H1 (cell line): ENCODE results near the gene PAQR9. TPM values are rescaled to one million over a fixed set of nuclear protein-coding genes. Genes with fewer than 3 reads are reported as not detected.

Experiments used
- CTCF ChIA-PET: fragments of 300-600 bp; sonication (Branson Sonifier 250); formaldehyde crosslinking; loops from one replicate; lab custom pipeline; 2021; ENCODE audit not compliant: partially characterized antibody; lab: Charles Lee
- POLR2A ChIA-PET: fragments of 300-600 bp; sonication (Branson Sonifier 250); formaldehyde crosslinking; loops from one replicate; lab custom pipeline; 2021; ENCODE audit warnings: inconsistent platforms; ENCODE audit not compliant: partially characterized antibody; lab: Charles Lee
- DNase-seq, 2 experiments: peaks; one replicate each; pipeline versions ENCODE4 v3.0.0 to v3.0.0-alpha.2; 2010 to 2022; ENCODE audit warnings: low spot score in 2 of 2, low read depth in 1 of 2, mixed read lengths in 1 of 2
- FAIRE-seq: peaks from 2 replicates; lab custom pipeline; 2011; peaks lifted over from hg19 to GRCh38; lab: Jason Lieb, UNC
- H2AFZ ChIP-seq: 2 replicates; pipeline ENCODE4 v1.8.1; 2012; ENCODE audit warnings: low read length, inconsistent platforms
- H2AK5ac ChIP-seq: 2 replicates; pipeline ENCODE4 v1.6.1; 2013; ENCODE audit warnings: low read depth, low read length
- H2BK120ac ChIP-seq: replicated peaks from 2 replicates; pipeline ENCODE3; 2013; ENCODE audit warnings: low read depth, low read length, inconsistent platforms
- H2BK12ac ChIP-seq: 2 replicates; pipeline ENCODE4 v1.6.1; 2013; ENCODE audit warnings: low read depth, low read length
- H2BK15ac ChIP-seq: 2 replicates; pipeline ENCODE4 v1.6.1; 2013; ENCODE audit warnings: low read length
- H2BK20ac ChIP-seq: 2 replicates; pipeline ENCODE4 v1.6.1; 2013; ENCODE audit warnings: low read length
- H2BK5ac ChIP-seq: 2 replicates; pipeline ENCODE4 v1.6.1; 2013; ENCODE audit warnings: low read depth, low read length
- H3K14ac ChIP-seq: 2 replicates; pipeline ENCODE4 v1.6.1; 2013; ENCODE audit warnings: inconsistent platforms; ENCODE audit not compliant: insufficient read length
- H3K18ac ChIP-seq: 2 replicates; pipeline ENCODE4 v1.6.1; 2013; ENCODE audit warnings: low read length; ENCODE audit errors: extremely low read depth
- H3K23ac ChIP-seq: 2 replicates; pipeline ENCODE4 v1.6.1; 2013; ENCODE audit warnings: inconsistent platforms; ENCODE audit not compliant: insufficient read length
- H3K23me2 ChIP-seq: 2 replicates; pipeline ENCODE4 v1.6.1; 2013; ENCODE audit warnings: low read depth, low read length
- H3K27ac ChIP-seq: 2 replicates; pipeline ENCODE4 v1.6.1; 2011; ENCODE audit warnings: low read depth, low read length, inconsistent platforms
- H3K27me3 ChIP-seq, 4 experiments: replicated peaks in 1 of 4; 1 replicate in 1 of 4; 2 replicates in 3 of 4; pipeline versions ENCODE4 v1.6.1 to v1.8.1; 2011 to 2013; ENCODE audit warnings: low read length in 3 of 4, mild to moderate bottlenecking in 3 of 4, inconsistent platforms in 2 of 4, mixed read lengths in 2 of 4, moderate library complexity in 1 of 4; ENCODE audit not compliant: control insufficient read depth in 3 of 4, insufficient read depth in 3 of 4; ENCODE audit errors: extremely low read depth in 1 of 4
- H3K36me3 ChIP-seq, 4 experiments: 2 replicates each; pipeline versions ENCODE4 v1.6.1 to v1.8.1; 2011 to 2013; ENCODE audit warnings: mild to moderate bottlenecking in 4 of 4, low read length in 3 of 4, moderate library complexity in 2 of 4, control low read depth in 1 of 4, inconsistent platforms in 1 of 4; ENCODE audit not compliant: insufficient read depth in 4 of 4, control insufficient read depth in 2 of 4
- H3K4ac ChIP-seq: replicated peaks from 2 replicates; pipeline ENCODE3; 2013; ENCODE audit warnings: low read length, low read depth, mixed read lengths, inconsistent platforms; ENCODE audit not compliant: insufficient read length
- H3K4me1 ChIP-seq, 4 experiments: replicated peaks in 1 of 4; 1 replicate in 1 of 4; 2 replicates in 3 of 4; pipeline versions ENCODE4 v1.6.1 to v1.8.1; 2011 to 2013; ENCODE audit warnings: low read length in 3 of 4, inconsistent platforms in 2 of 4, mixed read lengths in 1 of 4; ENCODE audit not compliant: insufficient read depth in 4 of 4, control insufficient read depth in 3 of 4
- H3K4me2 ChIP-seq, 2 experiments: 2 replicates each; pipeline versions ENCODE4 v1.6.1 to v1.8.1; 2011 to 2013; ENCODE audit warnings: low read depth in 2 of 2, low read length in 2 of 2, control low read depth in 1 of 2, inconsistent platforms in 1 of 2, mild to moderate bottlenecking in 1 of 2; ENCODE audit not compliant: insufficient read depth in 1 of 2
- H3K4me3 ChIP-seq, 4 experiments: fragments of 200-600, 300-600 bp in 1 of 4; sonication (generic), shearing (Covaris generic), sonication (Bioruptor Twin) in 1 of 4; 2 replicates each; pipeline versions ENCODE4 v1.5.1 to v1.8.1; 2011 to 2016; ENCODE audit warnings: low read length in 4 of 4, low read depth in 3 of 4, control low read depth in 2 of 4, inconsistent platforms in 2 of 4, mild to moderate bottlenecking in 2 of 4, mixed read lengths in 1 of 4, moderate library complexity in 1 of 4; ENCODE audit not compliant: insufficient read depth in 2 of 4; ENCODE audit errors: extremely low read depth in 1 of 4
- H3K56ac ChIP-seq: replicated peaks from 2 replicates; pipeline ENCODE3; 2013; ENCODE audit warnings: low read depth, mild to moderate bottlenecking, mixed read lengths, low read length, inconsistent platforms; ENCODE audit not compliant: insufficient read length
- H3K79me1 ChIP-seq: 2 replicates; pipeline ENCODE4 v1.6.1; 2013; ENCODE audit warnings: low read depth, low read length, control low read depth
- H3K79me2 ChIP-seq, 2 experiments: 2 replicates each; pipeline versions ENCODE4 v1.6.1 to v1.8.1; 2012 to 2013; ENCODE audit warnings: low read length in 2 of 2, mild to moderate bottlenecking in 2 of 2, inconsistent platforms in 1 of 2; ENCODE audit not compliant: insufficient read depth in 2 of 2, control insufficient read depth in 1 of 2
- H3K9ac ChIP-seq, 4 experiments: replicated peaks in 1 of 4; 1 replicate in 1 of 4; 2 replicates in 3 of 4; pipeline versions ENCODE4 v1.6.1 to v1.8.1; 2011 to 2013; ENCODE audit warnings: low read depth in 3 of 4, low read length in 3 of 4, control low read depth in 2 of 4, mild to moderate bottlenecking in 2 of 4, moderate library complexity in 2 of 4, inconsistent platforms in 1 of 4; ENCODE audit errors: extremely low read depth in 1 of 4
- H3K9me3 ChIP-seq, 2 experiments: 2 replicates each; pipeline versions ENCODE4 v1.6.1 to v1.8.1; 2012 to 2013; ENCODE audit warnings: mild to moderate bottlenecking in 2 of 2, moderate library complexity in 2 of 2, control low read depth in 1 of 2, inconsistent platforms in 1 of 2, low read depth in 1 of 2, low read length in 1 of 2, mixed read lengths in 1 of 2; ENCODE audit not compliant: insufficient read depth in 2 of 2
- H4K20me1 ChIP-seq, 2 experiments: replicated peaks in 1 of 2; 2 replicates each; pipeline versions ENCODE3 to v1.8.1; 2011 to 2013; ENCODE audit warnings: inconsistent platforms in 2 of 2, low read length in 2 of 2, mild to moderate bottlenecking in 1 of 2; ENCODE audit not compliant: insufficient read depth in 2 of 2, control insufficient read depth in 1 of 2
- H4K5ac ChIP-seq: 2 replicates; pipeline ENCODE4 v1.6.1; 2013; ENCODE audit warnings: low read length, low read depth, mixed read lengths, inconsistent platforms; ENCODE audit not compliant: insufficient read length
- H4K8ac ChIP-seq: 2 replicates; pipeline ENCODE4 v1.8.0; 2013; ENCODE audit warnings: mild to moderate bottlenecking, moderate library complexity, low read length, inconsistent platforms; ENCODE audit not compliant: insufficient read depth; ENCODE audit errors: extremely low read depth
- H4K91ac ChIP-seq: replicated peaks from 2 replicates; pipeline ENCODE3; 2013; ENCODE audit warnings: low read length, mixed read lengths, inconsistent platforms; ENCODE audit not compliant: insufficient read length
- ATF3 ChIP-seq: IDR thresholded peaks from 2 replicates; pipeline ENCODE4 v1.6.1; 2011; ENCODE audit warnings: low read depth, mild to moderate bottlenecking, low read length; ENCODE audit not compliant: insufficient read depth
- EGR1 ChIP-seq: IDR thresholded peaks from 2 replicates; pipeline ENCODE4 v1.6.1; 2011; ENCODE audit warnings: low read depth, low read length, borderline replicate concordance
- GTF2F1 ChIP-seq: IDR thresholded peaks from 2 replicates; pipeline ENCODE4 v1.6.1; 2012; ENCODE audit warnings: low read depth, low read length, improper control_type of control experiment, borderline replicate concordance
- POLR2A ChIP-seq, 2 experiments: IDR thresholded peaks; 1 replicate in 1 of 2; 2 replicates in 1 of 2; pipeline ENCODE4 v1.6.1; 2011; ENCODE audit warnings: low read depth in 2 of 2, low read length in 2 of 2, mild to moderate bottlenecking in 2 of 2; ENCODE audit errors: control extremely low read depth in 1 of 2
- WGBS, 2 experiments: shearing (Covaris generic) in 1 of 2; methylation state at CpG; one replicate each; pipeline versions ENCODE4 v1.1.6 to v1.1.7; 2013 to 2015; ENCODE audit warnings: low lambda C conversion rate in 2 of 2, mixed read lengths in 2 of 2, inconsistent platforms in 1 of 2, low coverage in 1 of 2, missing lambda C conversion rate in 1 of 2; ENCODE audit not compliant: insufficient replicate concordance in 2 of 2, insufficient coverage in 1 of 2, insufficient read length in 1 of 2; ENCODE audit errors: extremely low coverage in 1 of 2, missing lambda C conversion rate in 1 of 2; 5-methylcytosine and 5-hydroxymethylcytosine counted together
- polyA plus RNA-seq, 7 experiments: library from polyadenylated mRNA; depleted of rRNA in 3 of 7; stranded (reverse) in 5 of 7; unstranded in 2 of 7; fragments of >200 nt in 5 of 7; fragments of 200-250 nt in 2 of 7; gene quantifications; 1 replicate in 5 of 7; 2 replicates in 1 of 7; 4 replicates in 1 of 7; pipeline versions ENCODE4 v1.2.1 to v1.2.3, GENCODE V29; 2011 to 2013; ENCODE audit warnings: missing spikeins in 2 of 7, mixed read lengths in 2 of 7
- total RNA-seq: library from RNA; stranded (reverse); fragmentation: NEBNext Ultra II Directional; extraction: Animal tissue kit (Norgen Biotek cat#: 25700); gene quantifications from 2 replicates; pipeline ENCODE4 v1.2.1, GENCODE V29; 2021

Gene PAQR9
- total and polyA plus RNA-seq, 2 of the 8 experiments (the other 6 are each of a cell fraction or from before 2014, with no cell fraction given): 2.6 to 5.2 TPM

DNA sequence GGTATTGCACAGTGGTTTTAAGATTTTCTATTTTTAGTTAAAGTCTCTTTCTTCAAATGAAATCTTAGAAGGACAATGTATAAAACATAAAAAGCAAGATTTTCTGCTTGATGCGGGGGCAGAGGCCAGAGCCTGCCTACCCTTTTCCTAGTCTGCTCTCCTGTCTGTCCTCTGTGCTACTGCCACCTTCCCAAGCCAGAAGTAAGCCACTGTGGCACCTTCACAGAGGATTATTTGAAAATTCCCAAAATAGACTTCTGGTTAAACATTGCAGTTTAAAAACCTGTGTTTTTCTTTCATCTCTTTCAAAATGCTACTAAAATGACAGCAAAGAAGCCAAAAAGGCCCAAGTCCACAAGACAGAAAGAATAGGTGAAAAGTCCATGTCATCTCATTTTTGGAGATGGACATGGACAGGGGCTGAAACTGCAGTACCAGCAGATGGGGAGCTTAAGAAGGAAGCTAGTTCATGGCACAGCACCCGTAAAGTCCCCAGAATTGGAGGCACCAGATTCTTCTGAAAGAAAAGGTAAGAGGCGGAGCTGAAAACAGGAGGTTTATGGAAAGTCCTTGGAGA is 37.0 kb downstream of the PAQR9 start:
- FAIRE-seq: no peak
- no peaks in the 10 kb centered on the region for H3K4me1 ChIP-seq

More for the DNA sequence above, 37.0 kb downstream of the PAQR9 start:
- no peak for DNase-seq
- Histone ChIP-seq H3K4me2 (no peak overlapping the region), H4K5ac (no peak overlapping the region), H3K36me3 (no peaks in the 10 kb centered on the region), H4K91ac (no peak overlapping the region), H3K4ac (no peak overlapping the region), H2BK20ac (no peak overlapping the region), H3K27ac (no peak overlapping the region), H2AK5ac (no peak overlapping the region), H2BK5ac (no peak overlapping the region), H2BK15ac (no peak overlapping the region), H3K79me2 (no peaks in the 10 kb centered on the region), H3K79me1 (no peaks in the 10 kb centered on the region), H3K9me3 (no peaks in the 10 kb centered on the region), H3K56ac (no peak overlapping the region), H3K14ac (no peak overlapping the region), H3K4me3 (no peak overlapping the region), H3K23me2 (no peaks in the 10 kb centered on the region), H2BK120ac (no peak overlapping the region), H2AFZ (peak overlapping the region; percentile 57; the same call in 1 of the 2 replicates), H4K20me1 (no peaks in the 10 kb centered on the region), H4K8ac (no peak overlapping the region), H3K27me3 (no peaks in the 10 kb centered on the region), H2BK12ac (no peak overlapping the region), H3K9ac (no peak overlapping the region), H3K23ac (no peak overlapping the region), H3K18ac (no peak overlapping the region)
- 93% methylated on average over 3 of the region's 3 CpGs; no CpG with 5 or more reads in 1 of the 2 experiments for WGBS, 2 experiments
- TF ChIP-seq ATF3 (no peak), POLR2A (IDR thresholded peaks at IDR 0.05; ENCODE audit: control extremely low read depth in 1 of 2, low read depth in 2 of 2, low read length in 2 of 2) (no peak), GTF2F1 (no peak), EGR1 (no peak)
- POLR2A ChIA-PET: interaction anchor here (1.7 kb wide), 1 partner anchor 8 kb away, joined by 5 read pairs; no protein-coding TSS in a partner anchor
- CTCF ChIA-PET: interaction anchor here (0.7 to 2.3 kb wide), 7 partner anchors 16 to 82 kb away, joined by 3 to 6 read pairs (median 3); no protein-coding TSS in a partner anchor
